Measurements from ENCODE around the gene PHACTR3.

DNA sequence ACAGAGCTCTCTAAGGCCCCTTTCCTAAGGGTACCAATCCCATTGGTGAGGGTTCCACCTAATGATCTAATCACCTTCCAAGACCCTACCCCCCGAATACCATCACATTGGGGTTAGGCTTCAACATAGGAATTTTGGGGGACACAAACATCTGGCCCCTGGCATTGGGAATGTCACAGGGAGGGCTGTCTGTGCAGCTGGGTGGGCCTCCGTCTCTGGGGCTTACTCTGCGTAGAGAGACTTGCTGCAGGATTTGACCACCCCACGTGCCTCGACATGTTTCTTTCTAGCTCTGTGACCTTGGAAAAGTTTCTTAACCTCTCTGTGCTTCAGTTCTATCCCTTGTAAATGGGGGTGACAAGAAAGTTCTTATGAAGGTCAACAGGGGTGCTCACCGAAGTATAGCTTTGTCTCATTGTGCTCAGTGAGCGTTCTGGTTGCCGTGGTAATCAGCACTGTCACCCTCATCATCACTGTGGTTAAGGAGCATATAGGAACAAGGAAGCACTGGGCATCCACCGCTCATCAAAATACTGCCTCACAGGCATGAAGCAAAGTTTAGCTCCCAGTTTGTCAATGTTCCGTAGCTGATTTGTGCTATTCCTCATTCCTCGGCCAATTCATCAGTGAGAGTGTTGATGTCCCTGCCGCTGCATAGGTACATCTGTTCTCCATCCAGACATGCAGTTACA is 176.3 kb downstream of the PHACTR3 start:
- no peak for TF ChIP-seq RAD21 (IDR thresholded peaks at IDR 0.05; ENCODE audit: low read depth)
- no peak for TF ChIP-seq YY1 (IDR thresholded peaks at IDR 0.05; ENCODE audit: extremely low read depth, insufficient replicate concordance, low read depth, low read length)
- TF ChIP-seq, protein P1, sequence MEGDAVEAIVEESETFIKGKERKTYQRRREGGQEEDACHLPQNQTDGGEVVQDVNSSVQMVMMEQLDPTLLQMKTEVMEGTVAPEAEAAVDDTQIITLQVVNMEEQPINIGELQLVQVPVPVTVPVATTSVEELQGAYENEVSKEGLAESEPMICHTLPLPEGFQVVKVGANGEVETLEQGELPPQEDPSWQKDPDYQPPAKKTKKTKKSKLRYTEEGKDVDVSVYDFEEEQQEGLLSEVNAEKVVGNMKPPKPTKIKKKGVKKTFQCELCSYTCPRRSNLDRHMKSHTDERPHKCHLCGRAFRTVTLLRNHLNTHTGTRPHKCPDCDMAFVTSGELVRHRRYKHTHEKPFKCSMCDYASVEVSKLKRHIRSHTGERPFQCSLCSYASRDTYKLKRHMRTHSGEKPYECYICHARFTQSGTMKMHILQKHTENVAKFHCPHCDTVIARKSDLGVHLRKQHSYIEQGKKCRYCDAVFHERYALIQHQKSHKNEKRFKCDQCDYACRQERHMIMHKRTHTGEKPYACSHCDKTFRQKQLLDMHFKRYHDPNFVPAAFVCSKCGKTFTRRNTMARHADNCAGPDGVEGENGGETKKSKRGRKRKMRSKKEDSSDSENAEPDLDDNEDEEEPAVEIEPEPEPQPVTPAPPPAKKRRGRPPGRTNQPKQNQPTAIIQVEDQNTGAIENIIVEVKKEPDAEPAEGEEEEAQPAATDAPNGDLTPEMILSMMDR (IDR thresholded peaks at IDR 0.05 in 2 of 3, conservative IDR thresholded peaks at IDR 0.05 in 1 of 3; ENCODE audit: borderline replicate concordance in 1 of 3, insufficient read depth in 1 of 3, low read depth in 2 of 3, low read length in 2 of 3), result no peak
- TF ChIP-seq POLR2AphosphoS5 (IDR thresholded peaks at IDR 0.05; ENCODE audit: low read depth, low read length), result no peak
- TF ChIP-seq CEBPB (IDR thresholded peaks at IDR 0.05; ENCODE audit: low read depth), result no peak
- TF ChIP-seq POLR2A (IDR thresholded peaks at IDR 0.05; ENCODE audit: borderline replicate concordance, extremely low read depth, insufficient read depth, insufficient read length), result no peak
- TF ChIP-seq EZH2 (IDR thresholded peaks at IDR 0.05), result no peak
- TF ChIP-seq, protein P2, sequence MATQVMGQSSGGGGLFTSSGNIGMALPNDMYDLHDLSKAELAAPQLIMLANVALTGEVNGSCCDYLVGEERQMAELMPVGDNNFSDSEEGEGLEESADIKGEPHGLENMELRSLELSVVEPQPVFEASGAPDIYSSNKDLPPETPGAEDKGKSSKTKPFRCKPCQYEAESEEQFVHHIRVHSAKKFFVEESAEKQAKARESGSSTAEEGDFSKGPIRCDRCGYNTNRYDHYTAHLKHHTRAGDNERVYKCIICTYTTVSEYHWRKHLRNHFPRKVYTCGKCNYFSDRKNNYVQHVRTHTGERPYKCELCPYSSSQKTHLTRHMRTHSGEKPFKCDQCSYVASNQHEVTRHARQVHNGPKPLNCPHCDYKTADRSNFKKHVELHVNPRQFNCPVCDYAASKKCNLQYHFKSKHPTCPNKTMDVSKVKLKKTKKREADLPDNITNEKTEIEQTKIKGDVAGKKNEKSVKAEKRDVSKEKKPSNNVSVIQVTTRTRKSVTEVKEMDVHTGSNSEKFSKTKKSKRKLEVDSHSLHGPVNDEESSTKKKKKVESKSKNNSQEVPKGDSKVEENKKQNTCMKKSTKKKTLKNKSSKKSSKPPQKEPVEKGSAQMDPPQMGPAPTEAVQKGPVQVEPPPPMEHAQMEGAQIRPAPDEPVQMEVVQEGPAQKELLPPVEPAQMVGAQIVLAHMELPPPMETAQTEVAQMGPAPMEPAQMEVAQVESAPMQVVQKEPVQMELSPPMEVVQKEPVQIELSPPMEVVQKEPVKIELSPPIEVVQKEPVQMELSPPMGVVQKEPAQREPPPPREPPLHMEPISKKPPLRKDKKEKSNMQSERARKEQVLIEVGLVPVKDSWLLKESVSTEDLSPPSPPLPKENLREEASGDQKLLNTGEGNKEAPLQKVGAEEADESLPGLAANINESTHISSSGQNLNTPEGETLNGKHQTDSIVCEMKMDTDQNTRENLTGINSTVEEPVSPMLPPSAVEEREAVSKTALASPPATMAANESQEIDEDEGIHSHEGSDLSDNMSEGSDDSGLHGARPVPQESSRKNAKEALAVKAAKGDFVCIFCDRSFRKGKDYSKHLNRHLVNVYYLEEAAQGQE (IDR thresholded peaks at IDR 0.05; ENCODE audit: low read depth), result no peak
- no peak for TF ChIP-seq ZNF274 (IDR thresholded peaks at IDR 0.05; ENCODE audit: low read depth, low read length)
- TF ChIP-seq, protein P3, sequence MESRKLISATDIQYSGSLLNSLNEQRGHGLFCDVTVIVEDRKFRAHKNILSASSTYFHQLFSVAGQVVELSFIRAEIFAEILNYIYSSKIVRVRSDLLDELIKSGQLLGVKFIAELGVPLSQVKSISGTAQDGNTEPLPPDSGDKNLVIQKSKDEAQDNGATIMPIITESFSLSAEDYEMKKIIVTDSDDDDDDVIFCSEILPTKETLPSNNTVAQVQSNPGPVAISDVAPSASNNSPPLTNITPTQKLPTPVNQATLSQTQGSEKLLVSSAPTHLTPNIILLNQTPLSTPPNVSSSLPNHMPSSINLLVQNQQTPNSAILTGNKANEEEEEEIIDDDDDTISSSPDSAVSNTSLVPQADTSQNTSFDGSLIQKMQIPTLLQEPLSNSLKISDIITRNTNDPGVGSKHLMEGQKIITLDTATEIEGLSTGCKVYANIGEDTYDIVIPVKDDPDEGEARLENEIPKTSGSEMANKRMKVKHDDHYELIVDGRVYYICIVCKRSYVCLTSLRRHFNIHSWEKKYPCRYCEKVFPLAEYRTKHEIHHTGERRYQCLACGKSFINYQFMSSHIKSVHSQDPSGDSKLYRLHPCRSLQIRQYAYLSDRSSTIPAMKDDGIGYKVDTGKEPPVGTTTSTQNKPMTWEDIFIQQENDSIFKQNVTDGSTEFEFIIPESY (IDR thresholded peaks at IDR 0.05; ENCODE audit: extremely low read depth, insufficient replicate concordance, low read length), result no peak

All from HCT116 (cell line).